ENCODE results near the gene TPSG1. TPM values are rescaled to one million over a fixed set of nuclear protein-coding genes. Genes with fewer than 3 reads are reported as not detected.

The TPSG1 gene
- total and polyA plus RNA-seq, 12 donors, result 0.06 to 0.37 TPM; not detected in 10

GRCh38 chr16:1261131-1261892, 36.2 kb upstream of the TPSG1 start:
- ATAC-seq, result no peak
- no peak for TF ChIP-seq CTCF (IDR thresholded peaks at IDR 0.05)
- Histone ChIP-seq H3K9me3 (no peaks in the 10 kb centered on the region), H3K27ac (no peak overlapping the region), H3K4me3 (no peak overlapping the region), H3K36me3 (no peaks in the 10 kb centered on the region), H3K27me3 (peaks cover 16 to 66% (median 61%) of the 10 kb centered on the region in 7 donors), H3K4me1 (no peaks in the 10 kb centered on the region)
- 6 to 12% methylated on average over 42 to 47 of the region's 47 CpGs for WGBS, 2 donors
- intact Hi-C loops (cut with DNase I), result no loop called here
- no peak for DNase-seq

- no peak overlapping the region for H3K4me3 ChIP-seq
- H3K4me1 ChIP-seq, result no peaks in the 10 kb centered on the region
- H3K36me3 ChIP-seq, result no peaks in the 10 kb centered on the region
- H3K9me3 ChIP-seq, result no peaks in the 10 kb centered on the region
- H3K27me3 ChIP-seq, result peaks cover 16 to 73% (median 65%) of the 10 kb centered on the region in 7 donors
- H3K27ac ChIP-seq, result no peak overlapping the region
- DNase-seq, result no peak
- ATAC-seq, result no peak
- TF ChIP-seq CTCF (IDR thresholded peaks at IDR 0.05), result no peak
- intact Hi-C loops (cut with DNase I), result no loop called here
- 69 to 70% methylated on average over 36 of the region's 36 CpGs for WGBS, 2 donors
These were observed 35.1 kb upstream of the TPSG1 start for GRCh38 chr16:1260101-1260680.

GRCh38 chr16:1259760-1260068, 34.6 kb upstream of the TPSG1 start:
- ATAC-seq (no peak), DNase-seq (no peak)
- intact Hi-C loops (cut with DNase I), result no loop called here
- Histone ChIP-seq H3K4me3 (no peak overlapping the region), H3K9me3 (no peaks in the 10 kb centered on the region), H3K4me1 (no peaks in the 10 kb centered on the region), H3K36me3 (no peaks in the 10 kb centered on the region), H3K27me3 (peaks cover 16 to 73% (median 65%) of the 10 kb centered on the region in 7 donors), H3K27ac (no peak overlapping the region)
- WGBS, 2 donors, result 22 to 32% methylated on average over 11 of the region's 11 CpGs
- no peak for TF ChIP-seq CTCF (IDR thresholded peaks at IDR 0.05)

- ATAC-seq (no peak), DNase-seq (no peak)
- no peak overlapping the region for H3K4me3 ChIP-seq
- no peak for TF ChIP-seq CTCF (IDR thresholded peaks at IDR 0.05)
- H3K27me3 ChIP-seq, result peaks cover 16 to 73% (median 65%) of the 10 kb centered on the region in 7 donors
- no peaks in the 10 kb centered on the region for H3K4me1 ChIP-seq
- H3K36me3 ChIP-seq, result no peaks in the 10 kb centered on the region
- 13 to 19% methylated on average over 41 to 42 of the region's 42 CpGs for WGBS, 2 donors
- H3K27ac ChIP-seq, result no peak overlapping the region
- H3K9me3 ChIP-seq, result no peaks in the 10 kb centered on the region
- intact Hi-C loops (cut with DNase I), result no loop called here
These were observed 34.1 kb upstream of the TPSG1 start for GRCh38 chr16:1258906-1259759.
